Measurements from ENCODE around the gene PTPN23.

PTPN23 gene

GRCh38 chr3:47421741-47422649 is 41.2 kb downstream of the PTPN23 start:
- Histone ChIP-seq H3K4me3 (ENCODE audit: low read length, poor library complexity, severe bottlenecking) (peak overlapping the region; percentile 64), H3K9me3 (ENCODE audit: insufficient read depth, low read depth, low read length) (no peaks in the 10 kb centered on the region), H4K20me1 (ENCODE audit: insufficient read depth, low read length, poor library complexity, severe bottlenecking) (no peaks in the 10 kb centered on the region), H3K4me1 (ENCODE audit: insufficient read depth, low read length, poor library complexity, severe bottlenecking) (peaks cover 3% of the 10 kb centered on the region), H3K9ac (ENCODE audit: low read depth, low read length, poor library complexity, severe bottlenecking) (peak overlapping the region; percentile 80), H2AFZ (ENCODE audit: low read length) (peak overlapping the region; percentile 37; the same call in 1 of the 2 replicates), H3K36me3 (ENCODE audit: insufficient read depth, low read length) (peaks cover 52% of the 10 kb centered on the region; the same call in 1 of the 2 replicates), H3K79me2 (ENCODE audit: insufficient read depth, low read length) (no peaks in the 10 kb centered on the region), H3K4me2 (ENCODE audit: low read depth, low read length, poor library complexity, severe bottlenecking) (peak overlapping the region; percentile 79), H3F3A (ENCODE audit: low read depth) (no peaks in the 10 kb centered on the region), H3K9me2 (replicated peaks; ENCODE audit: low read depth, low read length) (no peaks in the 10 kb centered on the region), H3K27me3 (ENCODE audit: insufficient read depth, low read length, poor library complexity, severe bottlenecking) (no peaks in the 10 kb centered on the region)
- TF ChIP-seq CTCF (conservative IDR thresholded peaks at IDR 0.05; ENCODE audit: low read length): peak; percentile 50
- TF ChIP-seq EZH2phosphoT487 (IDR thresholded peaks at IDR 0.05; ENCODE audit: borderline replicate concordance): no peak

- Histone ChIP-seq H3K27me3 (ENCODE audit: insufficient read depth, low read length, poor library complexity, severe bottlenecking) (no peaks in the 10 kb centered on the region), H2AFZ (ENCODE audit: low read length) (no peak overlapping the region), H3K4me3 (ENCODE audit: low read length, poor library complexity, severe bottlenecking) (no peak overlapping the region), H3K9ac (ENCODE audit: low read depth, low read length, poor library complexity, severe bottlenecking) (no peak overlapping the region), H3K9me3 (ENCODE audit: insufficient read depth, low read depth, low read length) (no peaks in the 10 kb centered on the region), H3K4me1 (ENCODE audit: insufficient read depth, low read length, poor library complexity, severe bottlenecking) (peaks cover 3% of the 10 kb centered on the region), H3K4me2 (ENCODE audit: low read depth, low read length, poor library complexity, severe bottlenecking) (no peak overlapping the region), H3K36me3 (ENCODE audit: insufficient read depth, low read length) (peaks cover 60% of the 10 kb centered on the region; the same call in 1 of the 2 replicates), H4K20me1 (ENCODE audit: insufficient read depth, low read length, poor library complexity, severe bottlenecking) (no peaks in the 10 kb centered on the region), H3K9me2 (replicated peaks; ENCODE audit: low read depth, low read length) (no peaks in the 10 kb centered on the region), H3F3A (ENCODE audit: low read depth) (no peaks in the 10 kb centered on the region), H3K79me2 (ENCODE audit: insufficient read depth, low read length) (no peaks in the 10 kb centered on the region)
- TF ChIP-seq EZH2phosphoT487 (IDR thresholded peaks at IDR 0.05; ENCODE audit: borderline replicate concordance) (no peak), CTCF (conservative IDR thresholded peaks at IDR 0.05; ENCODE audit: low read length) (no peak)
Measured at GRCh38 chr3:47422743-47423142, 41.9 kb downstream of the PTPN23 start.

- TF ChIP-seq CTCF (conservative IDR thresholded peaks at IDR 0.05; ENCODE audit: low read length) (no peak), EZH2phosphoT487 (IDR thresholded peaks at IDR 0.05; ENCODE audit: borderline replicate concordance) (no peak)
- peaks cover 66% of the 10 kb centered on the region; the same call in 1 of the 2 replicates for H3K36me3 ChIP-seq (ENCODE audit: insufficient read depth, low read length)
Measured at GRCh38 chr3:47423548-47424145, 42.8 kb downstream of the PTPN23 start.

More at GRCh38 chr3:47423548-47424145, 42.8 kb downstream of the PTPN23 start:
- H4K20me1 ChIP-seq (ENCODE audit: insufficient read depth, low read length, poor library complexity, severe bottlenecking): no peaks in the 10 kb centered on the region
- no peak overlapping the region for H3K4me3 ChIP-seq (ENCODE audit: low read length, poor library complexity, severe bottlenecking)
- H3K79me2 ChIP-seq (ENCODE audit: insufficient read depth, low read length): no peaks in the 10 kb centered on the region
- H3F3A ChIP-seq (ENCODE audit: low read depth): no peaks in the 10 kb centered on the region
- H3K4me2 ChIP-seq (ENCODE audit: low read depth, low read length, poor library complexity, severe bottlenecking): no peak overlapping the region
- no peak overlapping the region for H2AFZ ChIP-seq (ENCODE audit: low read length)
- peaks cover 3% of the 10 kb centered on the region for H3K4me1 ChIP-seq (ENCODE audit: insufficient read depth, low read length, poor library complexity, severe bottlenecking)
- no peaks in the 10 kb centered on the region for H3K27me3 ChIP-seq (ENCODE audit: insufficient read depth, low read length, poor library complexity, severe bottlenecking)
- H3K9ac ChIP-seq (ENCODE audit: low read depth, low read length, poor library complexity, severe bottlenecking): no peak overlapping the region
- no peaks in the 10 kb centered on the region for H3K9me3 ChIP-seq (ENCODE audit: insufficient read depth, low read depth, low read length)
- H3K9me2 ChIP-seq (replicated peaks; ENCODE audit: low read depth, low read length): no peaks in the 10 kb centered on the region
